HG02759 (cell line): Measurements from ENCODE around the gene KLC4.

Source experiments
- ATAC-seq: cut with Tn5 transposase; IDR thresholded peaks from one replicate; pipeline ENCODE4 v1.9.1; 2021; ENCODE audit warnings: mild to moderate bottlenecking, moderate library complexity; ENCODE audit not compliant: unreplicated experiment

The KLC4 gene

GRCh38 chr6:43120944-43121913 is 61.8 kb downstream of the KLC4 start:
- ATAC-seq, result no peak

GRCh38 chr6:43122146-43122545 is 62.7 kb downstream of the KLC4 start:
- ATAC-seq, result no peak

DNA sequence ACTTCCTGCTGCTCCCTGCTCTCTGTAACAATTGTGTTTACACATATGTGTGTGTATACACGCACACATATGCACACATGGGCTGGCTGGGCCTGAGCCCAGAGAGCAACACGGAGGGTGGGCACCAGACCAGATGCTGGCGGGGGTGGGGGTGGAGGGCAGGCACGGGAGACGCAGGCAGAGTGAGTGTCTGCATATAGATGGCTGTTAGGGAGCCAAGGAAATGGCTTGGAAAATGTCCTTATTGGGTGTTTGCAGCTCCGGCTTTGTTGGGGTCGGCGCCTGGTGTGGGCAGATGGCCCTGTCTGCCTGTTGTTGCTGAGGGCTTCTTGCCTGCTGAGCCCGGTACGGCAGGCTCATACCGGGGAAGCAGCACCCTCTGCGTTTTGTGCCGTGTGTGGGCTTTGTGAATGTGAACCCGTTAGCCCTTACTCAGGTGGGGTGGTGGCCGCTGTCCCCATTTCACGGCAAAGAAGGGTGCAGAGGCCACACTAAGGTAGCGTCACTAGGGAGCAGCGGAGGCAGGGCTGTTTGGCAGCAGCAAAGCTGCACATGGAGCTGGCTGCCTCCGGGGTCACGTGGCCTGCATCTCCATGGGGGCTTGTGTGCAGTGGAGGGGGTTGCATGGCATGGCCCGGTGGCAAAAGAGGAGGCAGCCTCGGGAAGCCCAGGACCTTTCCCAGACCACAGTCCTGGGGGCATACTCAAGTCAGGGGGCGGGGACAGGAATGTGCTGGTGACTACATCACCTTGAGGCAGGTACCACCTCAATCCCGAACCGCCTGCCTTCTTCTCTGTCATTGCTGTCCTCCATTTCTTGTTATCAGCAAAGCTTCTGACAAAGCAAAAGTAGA is 64.3 kb downstream of the KLC4 start:
- ATAC-seq, result no peak

- no peak for ATAC-seq
Observed at GRCh38 chr6:43124481-43124880, 65.0 kb downstream of the KLC4 start.
